SH-SY5Y (cell line): ENCODE measurements around the gene TNFRSF17.

ENCODE experiments used
- GATA2 ChIP-seq: IDR thresholded peaks from 2 replicates; pipeline ENCODE4 v1.6.1; 2011; ENCODE audit warnings: mild to moderate bottlenecking, low read depth, low read length
- GATA3 ChIP-seq: IDR thresholded peaks from 2 replicates; pipeline ENCODE4 v1.6.1; 2011; ENCODE audit warnings: low read depth, mild to moderate bottlenecking, low read length, moderate library complexity

The TNFRSF17 gene

DNA sequence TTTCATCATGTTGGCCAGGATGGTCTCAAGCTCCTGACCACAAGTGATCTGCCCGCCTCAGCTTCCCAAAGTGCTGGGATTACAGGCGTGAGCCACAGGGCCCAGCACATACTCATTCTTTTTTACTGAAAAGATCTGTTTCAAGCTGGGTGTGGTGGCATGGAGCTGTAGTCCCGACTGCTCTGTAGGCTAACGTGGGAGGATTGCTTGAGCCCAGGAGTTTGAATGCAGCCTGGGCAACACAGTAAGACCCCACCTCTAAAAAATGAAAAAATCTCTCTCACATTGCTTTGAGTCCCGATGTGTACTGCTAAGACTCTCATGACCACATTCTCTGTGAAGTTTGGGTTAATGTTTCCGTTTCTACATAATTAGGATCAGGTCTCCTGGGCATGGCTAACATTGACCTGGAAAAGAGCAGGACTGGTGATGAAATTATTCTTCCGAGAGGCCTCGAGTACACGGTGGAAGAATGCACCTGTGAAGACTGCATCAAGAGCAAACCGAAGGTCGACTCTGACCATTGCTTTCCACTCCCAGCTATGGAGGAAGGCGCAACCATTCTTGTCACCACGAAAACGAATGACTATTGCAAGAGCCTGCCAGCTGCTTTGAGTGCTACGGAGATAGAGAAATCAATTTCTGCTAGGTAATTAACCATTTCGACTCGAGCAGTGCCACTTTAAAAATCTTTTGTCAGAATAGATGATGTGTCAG lies 2.3 kb downstream of the TNFRSF17 start:
- TF ChIP-seq GATA2 (no peak), GATA3 (no peak)

DNA sequence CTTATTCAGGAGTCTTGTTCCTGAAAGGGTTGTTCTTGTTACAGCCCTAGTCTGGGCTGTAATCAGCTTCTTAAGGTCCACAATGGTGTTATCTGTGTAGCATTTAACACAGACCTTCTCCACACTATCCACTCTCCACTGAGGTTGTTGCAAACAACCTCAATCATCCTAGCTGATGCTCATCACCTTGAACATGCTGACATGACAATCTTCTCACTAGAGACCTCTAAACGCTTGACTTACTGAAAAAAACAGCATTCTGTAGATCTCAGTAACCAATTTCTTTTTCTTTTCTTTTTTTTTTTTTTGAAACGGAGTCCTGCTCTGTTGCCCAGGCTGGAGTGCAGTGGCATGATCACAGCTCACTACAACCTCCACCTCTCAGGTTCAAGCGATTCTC lies 3.6 kb downstream of the TNFRSF17 start:
- TF ChIP-seq GATA2 (no peak), GATA3 (no peak)

DNA sequence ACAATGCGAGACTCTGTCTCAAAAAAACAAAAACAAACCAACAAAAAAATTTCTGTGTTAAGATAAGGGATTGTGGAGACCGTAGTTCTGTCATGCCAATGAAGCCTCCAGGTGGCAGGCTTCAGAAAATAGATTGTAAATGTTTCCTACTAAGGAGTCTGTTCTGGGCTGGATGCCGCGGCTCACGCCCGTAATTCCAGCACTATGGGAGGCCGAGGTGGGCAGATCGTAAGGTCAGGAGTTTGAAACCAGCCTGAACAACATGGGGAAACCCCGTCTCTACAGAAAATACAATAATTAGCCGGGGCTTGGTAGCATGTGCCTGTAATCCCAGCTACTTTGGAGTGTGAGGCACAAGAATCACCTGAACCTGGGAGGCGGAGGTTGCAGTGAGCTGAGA lies 7.1 kb downstream of the TNFRSF17 start:
- no peak for TF ChIP-seq GATA2
- TF ChIP-seq GATA3 = no peak

DNA sequence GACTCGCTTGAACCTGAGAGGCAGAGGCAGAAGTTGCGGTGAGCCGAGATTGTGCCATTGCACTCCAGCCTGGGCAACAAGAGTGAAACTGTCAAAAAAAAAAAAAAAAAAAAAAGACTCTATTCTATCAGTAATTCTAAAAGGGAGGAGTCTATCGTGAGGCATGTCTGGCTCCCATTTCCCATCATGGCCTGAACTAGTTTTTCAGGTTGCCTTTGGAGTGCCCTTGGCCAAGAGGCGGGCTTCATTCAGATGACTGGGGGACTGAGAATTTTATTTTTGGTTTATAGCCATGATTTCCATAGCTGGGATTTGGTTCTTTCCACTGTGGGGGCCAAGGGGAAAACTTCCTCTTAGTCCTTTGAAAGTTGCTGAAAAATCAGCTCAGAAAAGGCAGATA lies 8.1 kb downstream of the TNFRSF17 start:
- TF ChIP-seq GATA3 (no peak), GATA2 (no peak)

DNA sequence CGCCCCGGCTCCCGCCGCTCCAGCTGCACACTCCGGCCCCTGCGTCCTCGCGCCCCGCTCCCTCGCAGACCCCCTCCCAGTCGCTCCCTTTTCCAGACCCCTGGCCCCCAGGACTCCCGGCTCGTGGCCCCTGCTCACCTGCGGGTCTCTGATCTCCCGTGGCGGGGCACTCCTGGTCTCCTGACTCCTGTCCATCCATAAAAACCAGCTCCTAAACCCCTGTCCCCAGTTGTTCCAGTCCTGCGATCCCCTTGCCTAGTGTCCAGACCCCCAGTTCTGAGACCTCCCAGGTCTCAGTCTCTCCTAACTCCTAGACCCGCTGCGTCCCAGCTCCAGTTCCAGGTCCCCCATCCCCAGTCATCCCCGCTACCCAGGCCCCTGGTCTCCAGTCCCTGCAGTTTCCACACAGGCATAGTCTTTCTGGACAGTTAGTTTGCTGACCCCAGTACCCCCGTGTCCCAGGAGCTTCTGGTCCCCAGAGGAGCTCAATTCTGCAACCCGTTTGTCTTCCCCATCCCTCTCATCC lies 11.9 kb downstream of the TNFRSF17 start:
- TF ChIP-seq GATA3 (no peak), GATA2 (no peak)

DNA sequence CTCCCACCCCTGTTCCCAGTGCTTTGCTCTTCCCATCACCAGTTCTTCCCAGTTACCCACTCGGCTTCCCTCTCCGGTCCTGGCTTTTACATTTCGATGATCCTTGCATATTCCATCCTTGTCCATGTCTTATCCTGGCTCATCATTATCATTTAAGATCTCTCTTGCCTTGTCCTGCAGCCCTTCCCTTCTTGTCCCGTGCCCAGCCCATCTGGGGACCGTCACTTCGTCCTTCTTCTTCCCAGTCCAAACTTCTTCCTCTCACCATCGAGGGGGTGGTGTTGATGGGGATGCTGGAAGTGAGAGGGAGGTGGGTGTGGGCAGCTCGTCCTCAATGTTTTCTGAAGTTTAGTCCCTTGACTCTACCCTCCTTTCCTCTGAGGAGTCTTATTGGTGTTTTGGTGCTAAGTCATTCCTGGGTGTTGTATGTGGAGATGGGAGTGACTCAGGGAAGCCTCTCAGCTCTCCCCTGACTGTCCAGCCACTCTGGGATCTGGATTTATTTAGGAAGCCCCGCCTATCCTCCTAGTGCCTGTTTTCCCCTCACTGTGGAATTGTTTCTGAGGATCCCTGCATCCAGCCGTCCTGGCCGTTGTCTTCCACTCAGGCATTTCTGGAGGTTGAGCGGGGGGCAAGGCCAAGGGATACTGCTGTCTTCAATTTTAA lies 12.5 kb downstream of the TNFRSF17 start:
- no peak for TF ChIP-seq GATA2
- TF ChIP-seq GATA3 = no peak

DNA sequence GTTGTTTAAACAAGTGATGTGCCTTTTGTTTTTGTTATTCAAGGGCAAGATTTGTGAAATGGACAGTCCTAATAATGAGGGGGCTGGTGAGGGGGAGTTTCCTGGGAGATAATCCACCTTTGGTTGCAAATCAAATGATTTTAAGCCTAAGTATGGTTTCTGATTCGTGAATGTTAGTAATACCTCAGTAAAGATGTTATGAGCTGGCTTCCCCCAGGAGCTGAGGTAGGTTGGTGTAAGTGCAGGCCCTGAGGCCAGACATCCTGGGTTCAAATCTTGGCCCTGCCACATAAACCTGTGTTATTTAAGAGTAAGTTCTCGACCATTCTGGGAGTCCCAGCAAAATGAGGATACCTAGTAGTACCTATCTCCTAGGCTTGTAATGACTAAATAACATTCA lies 13.1 kb downstream of the TNFRSF17 start:
- no peak for TF ChIP-seq GATA3
- no peak for TF ChIP-seq GATA2

DNA sequence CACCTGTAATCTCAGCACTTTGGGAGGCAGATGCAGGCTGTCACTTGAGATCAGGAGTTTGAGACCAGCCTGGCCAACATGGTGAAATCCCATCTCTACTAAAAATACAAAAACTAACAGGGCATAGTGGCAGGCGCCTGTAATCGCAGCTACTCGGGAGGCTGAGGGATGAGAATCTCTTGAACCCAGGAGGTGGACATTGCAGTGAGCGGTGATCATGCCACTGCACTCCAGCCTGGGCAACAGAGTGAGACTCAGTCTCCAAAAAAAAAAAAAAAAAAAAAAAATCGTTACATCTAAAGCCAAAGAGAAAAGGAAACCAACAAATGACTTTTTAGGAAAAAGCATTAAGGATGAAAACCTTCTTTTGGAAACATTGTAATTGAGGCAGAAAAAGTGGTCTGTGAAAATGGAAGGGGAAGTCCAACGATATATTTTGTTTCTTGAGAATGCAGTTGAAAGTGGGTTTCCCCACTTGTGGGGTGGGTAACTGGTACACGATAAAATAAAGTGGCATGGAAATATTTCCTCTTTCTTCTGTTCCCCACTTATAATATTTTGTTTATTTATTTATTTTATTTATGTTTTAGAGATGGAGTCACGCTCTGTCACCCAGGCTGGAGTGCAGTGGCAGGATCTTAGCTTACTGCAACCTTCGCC lies 14.1 kb downstream of the TNFRSF17 start:
- TF ChIP-seq GATA3 (no peak), GATA2 (no peak)

DNA sequence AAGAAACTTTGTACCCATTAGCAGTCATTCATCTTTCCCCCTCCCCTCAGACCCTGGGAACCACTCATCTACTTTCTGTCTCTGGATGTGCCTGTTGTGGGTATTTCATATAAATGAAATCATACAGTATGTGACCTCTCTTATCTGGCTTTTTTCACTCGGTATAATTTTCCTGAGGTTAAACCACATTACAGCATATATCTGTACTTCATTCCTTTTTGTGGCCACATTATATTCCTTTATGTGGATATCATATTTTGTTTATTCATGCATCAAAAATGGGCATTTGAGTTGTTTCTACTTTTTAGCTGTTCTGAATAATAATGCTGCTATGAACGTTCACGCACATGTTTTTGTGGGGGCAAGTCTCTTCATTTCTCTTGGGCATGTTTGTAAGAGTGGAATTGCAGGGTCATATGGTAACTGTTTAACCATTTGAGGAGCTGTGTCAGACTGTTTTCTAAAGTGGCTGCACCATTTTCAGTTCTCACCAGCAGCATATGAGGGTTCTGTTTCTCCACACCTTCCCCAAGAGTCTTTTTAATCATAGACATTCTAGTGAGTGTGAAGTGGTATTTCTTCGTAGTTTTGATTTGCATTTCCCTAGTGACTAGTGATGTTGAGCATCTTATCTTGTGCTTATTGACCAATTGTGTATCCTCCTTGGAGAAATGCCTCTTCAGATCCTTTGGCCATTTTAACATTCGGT lies 15.3 kb downstream of the TNFRSF17 start:
- no peak for TF ChIP-seq GATA2
- no peak for TF ChIP-seq GATA3

DNA sequence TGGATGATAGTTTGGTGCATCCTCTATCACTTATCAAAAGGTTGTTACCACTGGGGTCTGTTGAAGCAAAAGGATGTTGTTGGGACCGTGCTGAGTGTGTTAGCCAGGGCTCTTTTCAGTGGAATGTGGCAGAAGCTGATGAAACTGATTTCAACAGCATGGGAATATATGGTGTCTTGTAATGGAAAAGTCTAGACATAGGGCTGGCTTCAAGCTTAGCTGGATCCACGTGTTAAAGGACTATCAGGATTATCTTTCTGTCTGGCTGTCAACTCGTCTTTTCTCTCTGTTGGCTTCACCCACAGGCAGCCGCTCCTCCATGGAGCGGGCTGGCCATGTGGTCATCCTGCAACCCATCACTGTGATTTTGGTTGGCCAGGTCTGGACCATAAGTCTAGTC lies 20.2 kb downstream of the TNFRSF17 start:
- TF ChIP-seq GATA3 (no peak), GATA2 (no peak)

DNA sequence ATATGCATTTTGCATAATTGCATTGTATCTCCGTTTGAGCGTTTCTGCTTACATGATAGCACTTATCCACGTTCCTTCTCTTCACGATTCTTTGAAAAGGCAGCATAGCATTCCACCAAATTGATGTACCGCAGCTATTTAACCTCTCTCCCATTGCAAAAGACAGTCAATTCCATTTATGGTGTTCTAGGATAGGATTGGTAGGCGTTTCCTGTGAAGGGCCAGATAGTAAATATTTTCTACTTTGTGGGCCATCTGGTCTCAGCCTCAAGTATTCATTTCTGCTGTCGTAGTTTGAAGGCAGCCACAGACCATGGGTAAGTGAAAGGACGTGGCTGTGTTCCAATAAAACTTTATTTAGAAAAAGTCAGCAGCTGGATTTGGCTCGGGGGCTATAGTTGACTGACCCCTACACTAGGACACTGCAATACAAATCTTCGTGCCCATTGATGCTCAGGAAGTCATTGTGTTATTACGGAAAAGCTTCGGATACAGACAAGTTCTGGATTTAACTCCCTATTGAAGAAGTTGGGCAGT lies 21.6 kb downstream of the TNFRSF17 start:
- TF ChIP-seq GATA2 (no peak), GATA3 (no peak)

DNA sequence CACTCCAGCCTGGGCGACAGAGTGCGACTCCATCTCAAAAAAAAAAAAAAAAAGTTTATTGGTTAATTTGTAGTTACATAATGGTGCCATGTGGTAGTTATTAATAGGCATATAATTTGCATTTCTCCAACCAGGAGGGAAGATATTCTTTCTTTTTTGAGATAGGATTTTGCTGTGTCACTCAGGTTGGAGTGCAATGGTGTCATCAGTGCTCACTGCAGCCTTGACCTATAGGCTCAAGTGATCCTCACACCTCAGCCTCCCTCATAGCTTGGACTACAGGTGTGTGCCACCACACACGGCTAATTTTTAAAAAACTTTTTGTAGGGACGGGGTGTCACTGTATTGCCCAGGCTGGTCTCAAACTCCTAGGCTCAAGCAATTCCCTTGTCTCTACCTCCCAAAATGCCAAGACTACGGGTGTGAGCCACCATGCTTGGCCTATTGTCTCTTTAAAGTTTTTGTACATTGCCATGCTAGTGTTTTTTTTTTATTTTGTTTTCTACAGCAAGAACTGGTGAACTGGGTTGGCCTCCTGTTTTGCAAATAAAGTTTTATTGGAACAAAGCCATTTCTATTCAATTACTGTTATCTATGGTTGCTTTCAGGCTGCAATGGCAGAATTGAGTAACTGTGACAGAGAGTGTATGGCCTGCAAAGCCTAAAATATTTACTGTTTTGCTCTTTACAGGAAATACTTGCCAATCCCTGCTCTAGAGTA lies 23.4 kb downstream of the TNFRSF17 start:
- TF ChIP-seq GATA3 = no peak
- no peak for TF ChIP-seq GATA2

DNA sequence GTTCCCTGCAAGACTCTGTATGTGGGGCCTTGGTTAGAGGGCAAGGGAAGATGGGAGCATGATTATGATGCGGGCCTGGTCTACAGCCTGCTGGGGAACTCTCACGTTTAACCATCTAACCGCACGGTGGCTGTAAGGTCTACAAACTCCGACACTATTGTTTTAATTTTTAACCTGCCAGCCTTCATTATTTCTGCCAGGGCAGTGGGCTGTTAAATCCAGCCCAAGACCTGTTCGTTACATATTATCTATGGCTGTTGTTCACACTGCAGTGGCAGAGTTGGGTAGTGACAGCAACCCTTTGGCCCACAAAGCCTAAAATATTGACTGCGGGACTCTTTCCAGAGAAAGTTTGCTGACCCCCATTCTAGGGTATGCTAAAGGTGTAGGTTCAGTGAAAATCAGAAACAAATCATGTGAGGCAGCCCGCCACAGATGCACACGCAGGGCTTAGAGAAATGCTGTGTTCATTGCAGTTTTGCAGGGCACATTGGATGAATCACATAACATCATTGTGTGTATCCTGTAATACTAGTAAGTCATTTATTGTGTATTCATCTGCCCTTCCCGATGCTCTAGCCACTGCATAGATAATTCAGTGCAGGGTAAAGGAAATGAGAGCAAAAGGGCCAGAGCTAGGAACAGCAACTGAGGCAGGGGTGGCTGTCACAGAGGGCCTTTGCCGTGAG lies 25.8 kb downstream of the TNFRSF17 start:
- TF ChIP-seq GATA3 (no peak), GATA2 (no peak)
